HEK293 (cell line): ENCODE results near the gene PSMD3.

Experiments used
- CTCF ChIP-seq: fragments of 450-650 bp; formaldehyde crosslinking; IDR thresholded peaks from 2 replicates; pipeline ENCODE4 v1.5.1; 2016; ENCODE audit warnings: missing biosample characterization, missing genetic modification characterization
- MZF1 ChIP-seq: fragments of 450-650 bp; formaldehyde crosslinking; IDR thresholded peaks from 2 replicates; pipeline ENCODE4 v1.5.1; 2017; ENCODE audit warnings: missing biosample characterization, missing genetic modification characterization, borderline replicate concordance
- ZBTB1 ChIP-seq: fragments of 450-650 bp; formaldehyde crosslinking; IDR thresholded peaks from 2 replicates; pipeline ENCODE4 v1.5.1; 2016; ENCODE audit warnings: missing biosample characterization, missing genetic modification characterization
- ZNF10 ChIP-seq: fragments of 450-650 bp; formaldehyde crosslinking; IDR thresholded peaks from 2 replicates; pipeline ENCODE4 v1.5.1; 2017; ENCODE audit warnings: missing biosample characterization, missing genetic modification characterization
- ZNF239 ChIP-seq: fragments of 450-650 bp; formaldehyde crosslinking; IDR thresholded peaks from 2 replicates; pipeline ENCODE4 v1.5.1; 2016; ENCODE audit warnings: missing biosample characterization, missing genetic modification characterization
- ZNF350 ChIP-seq: fragments of 450-650 bp; formaldehyde crosslinking; IDR thresholded peaks from 2 replicates; pipeline ENCODE4 v1.5.0; 2017; ENCODE audit warnings: missing biosample characterization, mild to moderate bottlenecking, missing genetic modification characterization
- ZNF629 ChIP-seq: fragments of 450-650 bp; formaldehyde crosslinking; IDR thresholded peaks from 2 replicates; pipeline ENCODE4 v1.5.1; 2017; ENCODE audit warnings: missing biosample characterization, missing genetic modification characterization
- TF ChIP-seq, protein P1 (sequence below): fragments of 450-650 bp; formaldehyde crosslinking; optimal IDR thresholded peaks from 2 replicates; pipeline ENCODE3; 2016; ENCODE audit warnings: missing biosample characterization, mild to moderate bottlenecking, missing genetic modification characterization
- TF ChIP-seq, protein P2 (sequence below): fragments of 450-650 bp; formaldehyde crosslinking; IDR thresholded peaks from 2 replicates; pipeline ENCODE4 v1.5.1; 2016; ENCODE audit warnings: missing biosample characterization, missing genetic modification characterization

GRCh38 chr17:39938140-39938869 is 42.3 kb upstream of the PSMD3 start:
- no peak for TF ChIP-seq ZNF350 (tag by site-specific recombination)
- TF ChIP-seq, protein P1, sequence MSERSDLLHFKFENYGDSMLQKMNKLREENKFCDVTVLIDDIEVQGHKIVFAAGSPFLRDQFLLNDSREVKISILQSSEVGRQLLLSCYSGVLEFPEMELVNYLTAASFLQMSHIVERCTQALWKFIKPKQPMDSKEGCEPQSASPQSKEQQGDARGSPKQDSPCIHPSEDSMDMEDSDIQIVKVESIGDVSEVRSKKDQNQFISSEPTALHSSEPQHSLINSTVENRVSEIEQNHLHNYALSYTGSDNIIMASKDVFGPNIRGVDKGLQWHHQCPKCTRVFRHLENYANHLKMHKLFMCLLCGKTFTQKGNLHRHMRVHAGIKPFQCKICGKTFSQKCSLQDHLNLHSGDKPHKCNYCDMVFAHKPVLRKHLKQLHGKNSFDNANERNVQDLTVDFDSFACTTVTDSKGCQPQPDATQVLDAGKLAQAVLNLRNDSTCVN (tag by site-specific recombination): no peak
- no peak for TF ChIP-seq ZNF629 (tag by site-specific recombination)
- TF ChIP-seq ZNF10 (tag by site-specific recombination): no peak
- no peak for TF ChIP-seq ZNF239
- TF ChIP-seq CTCF: no peak
- no peak for TF ChIP-seq MZF1 (tag by site-specific recombination)
- TF ChIP-seq, protein P2, sequence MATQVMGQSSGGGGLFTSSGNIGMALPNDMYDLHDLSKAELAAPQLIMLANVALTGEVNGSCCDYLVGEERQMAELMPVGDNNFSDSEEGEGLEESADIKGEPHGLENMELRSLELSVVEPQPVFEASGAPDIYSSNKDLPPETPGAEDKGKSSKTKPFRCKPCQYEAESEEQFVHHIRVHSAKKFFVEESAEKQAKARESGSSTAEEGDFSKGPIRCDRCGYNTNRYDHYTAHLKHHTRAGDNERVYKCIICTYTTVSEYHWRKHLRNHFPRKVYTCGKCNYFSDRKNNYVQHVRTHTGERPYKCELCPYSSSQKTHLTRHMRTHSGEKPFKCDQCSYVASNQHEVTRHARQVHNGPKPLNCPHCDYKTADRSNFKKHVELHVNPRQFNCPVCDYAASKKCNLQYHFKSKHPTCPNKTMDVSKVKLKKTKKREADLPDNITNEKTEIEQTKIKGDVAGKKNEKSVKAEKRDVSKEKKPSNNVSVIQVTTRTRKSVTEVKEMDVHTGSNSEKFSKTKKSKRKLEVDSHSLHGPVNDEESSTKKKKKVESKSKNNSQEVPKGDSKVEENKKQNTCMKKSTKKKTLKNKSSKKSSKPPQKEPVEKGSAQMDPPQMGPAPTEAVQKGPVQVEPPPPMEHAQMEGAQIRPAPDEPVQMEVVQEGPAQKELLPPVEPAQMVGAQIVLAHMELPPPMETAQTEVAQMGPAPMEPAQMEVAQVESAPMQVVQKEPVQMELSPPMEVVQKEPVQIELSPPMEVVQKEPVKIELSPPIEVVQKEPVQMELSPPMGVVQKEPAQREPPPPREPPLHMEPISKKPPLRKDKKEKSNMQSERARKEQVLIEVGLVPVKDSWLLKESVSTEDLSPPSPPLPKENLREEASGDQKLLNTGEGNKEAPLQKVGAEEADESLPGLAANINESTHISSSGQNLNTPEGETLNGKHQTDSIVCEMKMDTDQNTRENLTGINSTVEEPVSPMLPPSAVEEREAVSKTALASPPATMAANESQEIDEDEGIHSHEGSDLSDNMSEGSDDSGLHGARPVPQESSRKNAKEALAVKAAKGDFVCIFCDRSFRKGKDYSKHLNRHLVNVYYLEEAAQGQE (tag by site-specific recombination): no peak
- TF ChIP-seq ZBTB1 (tag by site-specific recombination): no peak
